ENCODE data around the gene TMEM135. TPM values are rescaled to one million over a fixed set of nuclear protein-coding genes. Genes with fewer than 3 reads are reported as not detected.
"Not testable (repeated sequence)": the region's sequence is repeated elsewhere in the genome, so short reads cannot be mapped to it uniquely, and the experiment has no call there.

The TMEM135 gene
- total RNA-seq, 2 donors from 2014 or later = 111 to 113 TPM

GRCh38 chr11:87280143-87280542, 242.4 kb downstream of the TMEM135 start:
- H3K27me3 Mint-ChIP-seq (ENCODE audit: insufficient read depth) = no peaks in the 10 kb centered on the region
- H3K4me1 Mint-ChIP-seq = no peaks in the 10 kb centered on the region
- H3K9me3 ChIP-seq (ENCODE audit: control insufficient read depth, low read length) = peaks cover 1% of the 10 kb centered on the region
- H3K4me3 ChIP-seq (ENCODE audit: low read length) = no peak overlapping the region
- peaks cover 3% of the 10 kb centered on the region for H3K36me3 Mint-ChIP-seq (ENCODE audit: low read depth)
- H3K27me3 ChIP-seq (ENCODE audit: control insufficient read depth, insufficient read depth, low read length, poor library complexity, severe bottlenecking) = no peaks in the 10 kb centered on the region
- no peak overlapping the region for H3K27ac ChIP-seq (ENCODE audit: low read depth, low read length)
- no peak overlapping the region for H3K9ac ChIP-seq (ENCODE audit: extremely low read depth, low read length, poor library complexity, severe bottlenecking)
- DNase-seq = no peak
- 86 to 88% methylated on average over 1 of the region's 2 CpGs for WGBS, 2 experiments (ENCODE audit: insufficient coverage in 1 of 2, insufficient read length in 1 of 2)
- no peaks in the 10 kb centered on the region for H3K4me1 ChIP-seq (ENCODE audit: control insufficient read depth, insufficient read depth, low read length)
- peaks cover 4% of the 10 kb centered on the region for H3K36me3 ChIP-seq (ENCODE audit: control insufficient read depth, insufficient read depth, low read length)
- TF ChIP-seq, protein P1, sequence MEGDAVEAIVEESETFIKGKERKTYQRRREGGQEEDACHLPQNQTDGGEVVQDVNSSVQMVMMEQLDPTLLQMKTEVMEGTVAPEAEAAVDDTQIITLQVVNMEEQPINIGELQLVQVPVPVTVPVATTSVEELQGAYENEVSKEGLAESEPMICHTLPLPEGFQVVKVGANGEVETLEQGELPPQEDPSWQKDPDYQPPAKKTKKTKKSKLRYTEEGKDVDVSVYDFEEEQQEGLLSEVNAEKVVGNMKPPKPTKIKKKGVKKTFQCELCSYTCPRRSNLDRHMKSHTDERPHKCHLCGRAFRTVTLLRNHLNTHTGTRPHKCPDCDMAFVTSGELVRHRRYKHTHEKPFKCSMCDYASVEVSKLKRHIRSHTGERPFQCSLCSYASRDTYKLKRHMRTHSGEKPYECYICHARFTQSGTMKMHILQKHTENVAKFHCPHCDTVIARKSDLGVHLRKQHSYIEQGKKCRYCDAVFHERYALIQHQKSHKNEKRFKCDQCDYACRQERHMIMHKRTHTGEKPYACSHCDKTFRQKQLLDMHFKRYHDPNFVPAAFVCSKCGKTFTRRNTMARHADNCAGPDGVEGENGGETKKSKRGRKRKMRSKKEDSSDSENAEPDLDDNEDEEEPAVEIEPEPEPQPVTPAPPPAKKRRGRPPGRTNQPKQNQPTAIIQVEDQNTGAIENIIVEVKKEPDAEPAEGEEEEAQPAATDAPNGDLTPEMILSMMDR (conservative IDR thresholded peaks at IDR 0.05) = no peak
- no peaks in the 10 kb centered on the region for H3K9me3 Mint-ChIP-seq
- H3K27ac Mint-ChIP-seq = no peak overlapping the region
- no peak overlapping the region for H3K4me3 Mint-ChIP-seq

GRCh38 chr11:87281496-87281895, 243.8 kb downstream of the TMEM135 start:
- peaks cover 15% of the 10 kb centered on the region for H3K36me3 Mint-ChIP-seq (ENCODE audit: low read depth)
- 89 to 97% methylated on average over 1 to 2 of the region's 3 CpGs for WGBS, 2 experiments (ENCODE audit: insufficient coverage in 1 of 2, insufficient read length in 1 of 2)

DNA sequence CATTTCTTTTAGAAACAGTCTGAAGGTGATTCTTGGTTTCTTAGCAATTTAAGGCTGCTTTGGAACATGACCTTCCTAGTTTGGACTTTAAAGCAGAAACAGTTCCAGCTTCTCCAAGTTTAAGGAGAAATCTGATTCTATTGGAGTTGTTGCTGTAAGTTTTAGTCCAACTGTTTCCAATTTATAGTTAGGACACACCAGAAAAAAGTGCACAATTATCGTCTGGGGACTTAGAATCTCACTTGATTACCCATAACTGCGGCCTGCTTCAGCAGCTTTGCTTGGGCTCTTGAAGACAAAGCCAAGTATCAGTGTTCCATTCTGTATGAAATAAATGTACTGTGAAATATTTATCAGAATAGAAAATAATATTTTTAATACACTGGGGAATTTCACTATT, 246.6 kb downstream of the TMEM135 start:
- H3K27me3 ChIP-seq (ENCODE audit: control insufficient read depth, insufficient read depth, low read length, poor library complexity, severe bottlenecking) = no peaks in the 10 kb centered on the region
- Mint-ChIP-seq H3K27me3 (ENCODE audit: insufficient read depth) (no peaks in the 10 kb centered on the region), H3K4me1 (no peaks in the 10 kb centered on the region), H3K4me3 (no peak overlapping the region), H3K27ac (no peak overlapping the region), H3K36me3 (ENCODE audit: low read depth) (peaks cover 17% of the 10 kb centered on the region), H3K9me3 (peaks cover 12% of the 10 kb centered on the region)
- peaks cover 5% of the 10 kb centered on the region for H3K9me3 ChIP-seq (ENCODE audit: control insufficient read depth, low read length)
- TF ChIP-seq, protein P1 (conservative IDR thresholded peaks at IDR 0.05) = no peak
- H3K9ac ChIP-seq (ENCODE audit: extremely low read depth, low read length, poor library complexity, severe bottlenecking) = no peak overlapping the region
- peaks cover 7% of the 10 kb centered on the region for H3K36me3 ChIP-seq (ENCODE audit: control insufficient read depth, insufficient read depth, low read length)
- no peak overlapping the region for H3K4me3 ChIP-seq (ENCODE audit: low read length)
- H3K27ac ChIP-seq (ENCODE audit: low read depth, low read length) = no peak overlapping the region
- no peak for DNase-seq
- H3K4me1 ChIP-seq (ENCODE audit: control insufficient read depth, insufficient read depth, low read length) = no peaks in the 10 kb centered on the region
- 84% methylated on average over 2 of the region's 2 CpGs; no CpG with 5 or more reads in 1 of the 2 experiments for WGBS, 2 experiments (ENCODE audit: insufficient coverage in 1 of 2, insufficient read length in 1 of 2)

More at GRCh38 chr11:87281496-87281895, 243.8 kb downstream of the TMEM135 start:
- Mint-ChIP-seq H3K27ac (no peak overlapping the region), H3K27me3 (ENCODE audit: insufficient read depth) (no peaks in the 10 kb centered on the region), H3K4me3 (no peak overlapping the region), H3K9me3 (peaks cover 12% of the 10 kb centered on the region), H3K4me1 (no peaks in the 10 kb centered on the region)
- peaks cover 7% of the 10 kb centered on the region for H3K36me3 ChIP-seq (ENCODE audit: control insufficient read depth, insufficient read depth, low read length)
- no peak overlapping the region for H3K27ac ChIP-seq (ENCODE audit: low read depth, low read length)
- TF ChIP-seq, protein P1 (conservative IDR thresholded peaks at IDR 0.05) = no peak
- H3K27me3 ChIP-seq (ENCODE audit: control insufficient read depth, insufficient read depth, low read length, poor library complexity, severe bottlenecking) = no peaks in the 10 kb centered on the region
- DNase-seq = no peak
- no peak overlapping the region for H3K9ac ChIP-seq (ENCODE audit: extremely low read depth, low read length, poor library complexity, severe bottlenecking)
- no peaks in the 10 kb centered on the region for H3K4me1 ChIP-seq (ENCODE audit: control insufficient read depth, insufficient read depth, low read length)
- H3K9me3 ChIP-seq (ENCODE audit: control insufficient read depth, low read length) = peaks cover 5% of the 10 kb centered on the region
- H3K4me3 ChIP-seq (ENCODE audit: low read length) = no peak overlapping the region

DNA sequence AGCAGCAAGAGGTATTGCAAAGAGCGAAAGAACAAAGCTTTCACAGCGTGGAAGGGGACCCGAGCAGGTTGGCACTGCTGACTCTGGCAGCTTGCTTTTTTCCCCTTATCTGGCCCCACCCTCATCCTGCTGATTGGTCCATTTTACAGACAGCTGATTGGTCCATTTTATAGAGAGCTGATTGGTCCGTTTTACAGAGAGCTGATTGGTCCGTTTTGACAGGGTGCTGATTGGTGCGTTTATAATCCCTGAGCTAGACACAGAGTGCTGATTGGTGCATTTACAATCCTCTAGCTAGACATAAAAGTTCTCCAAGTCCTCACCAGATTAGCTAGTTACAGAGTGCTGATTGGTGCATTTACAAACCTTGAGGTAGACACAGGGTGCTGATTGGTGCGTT, 247.9 kb downstream of the TMEM135 start:
- not testable (repeated sequence) for H3K27me3 ChIP-seq (ENCODE audit: control insufficient read depth, insufficient read depth, low read length, poor library complexity, severe bottlenecking); H3K9me3 ChIP-seq (ENCODE audit: control insufficient read depth, low read length); H3K4me1 ChIP-seq (ENCODE audit: control insufficient read depth, insufficient read depth, low read length); H3K4me3 Mint-ChIP-seq; DNase-seq; H3K27ac ChIP-seq (ENCODE audit: low read depth, low read length); H3K36me3 ChIP-seq (ENCODE audit: control insufficient read depth, insufficient read depth, low read length); H3K4me1 Mint-ChIP-seq; H3K4me3 ChIP-seq (ENCODE audit: low read length); H3K9ac ChIP-seq (ENCODE audit: extremely low read depth, low read length, poor library complexity, severe bottlenecking); H3K27me3 Mint-ChIP-seq (ENCODE audit: insufficient read depth); H3K27ac Mint-ChIP-seq
- Mint-ChIP-seq H3K36me3 (ENCODE audit: low read depth) (peaks cover 20% of the 10 kb centered on the region), H3K9me3 (peaks cover 12% of the 10 kb centered on the region)
- 98 to 100% methylated on average over 4 to 7 of the region's 7 CpGs for WGBS, 2 experiments (ENCODE audit: insufficient coverage in 1 of 2, insufficient read length in 1 of 2)

Data from endodermal cell (in vitro differentiated cells).